K562 (cell line): Measurements from ENCODE around the gene ZNF385D. TPM values are rescaled to one million over a fixed set of nuclear protein-coding genes. Genes with fewer than 3 reads are reported as not detected.

Experiments
- ATAC-seq: fragments of 200-7000 bp; cut with Tn5 transposase; 3 replicates; pipeline ENCODE4 v1.9.1; 2020; ENCODE audit warnings: moderate library complexity
- BruUV-seq: library from RNA; stranded (reverse); fragments of 400-500 nt; replicated peaks from 2 replicates; lab custom pipeline; 2021; lab: Mats Ljungman, UMichigan
- CTCF ChIA-PET: fragments of 300-600 bp; formaldehyde crosslinking; extraction: SDS; loops from one replicate; lab custom pipeline; 2021; ENCODE audit warnings: low intra/inter-chr PET ratio; lab: Yijun Ruan, JAX
- POLR2A ChIA-PET: fragments of 300-600, 350-650 bp; sonication (Branson Sonifier 250); formaldehyde crosslinking; extraction: SDS; loops from one replicate; lab custom pipeline; 2021; ENCODE audit warnings: antibody characterized with exemption, inconsistent platforms; lab: Yijun Ruan, JAX
- DNase-seq, 4 experiments: peaks; one replicate each; pipeline versions ENCODE4 v3.0.0 to v3.0.0-alpha.2; 2011 to 2018; ENCODE audit warnings: low spot score in 3 of 4, mixed read lengths in 3 of 4; ENCODE audit errors: extremely low read depth in 1 of 4
- FAIRE-seq: peaks from 2 replicates; lab custom pipeline; 2011; peaks lifted over from hg19 to GRCh38; lab: Jason Lieb, UNC
- H2AFZ ChIP-seq: 2 replicates; pipeline ENCODE4 v1.6.0; 2011; ENCODE audit warnings: low read depth, low read length, control low read depth, inconsistent platforms
- H3K27ac ChIP-seq: fragments of 200-600 bp; 3 replicates; pipeline ENCODE4 v1.8.0; 2011; ENCODE audit warnings: low read depth, mild to moderate bottlenecking, control low read depth, inconsistent platforms, low read length, moderate library complexity, mixed read lengths; ENCODE audit errors: extremely low read depth
- H3K27me3 ChIP-seq, 2 experiments: fragments of 300-600 bp in 1 of 2; 2 replicates in 1 of 2; 3 replicates in 1 of 2; pipeline versions ENCODE4 v1.6.0 to v1.8.0; 2011; ENCODE audit warnings: inconsistent platforms in 2 of 2, low read length in 2 of 2, mild to moderate bottlenecking in 1 of 2, mixed read lengths in 1 of 2, moderate library complexity in 1 of 2; ENCODE audit not compliant: control insufficient read depth in 2 of 2, insufficient read depth in 2 of 2
- H3K36me3 ChIP-seq: fragments of 300-600 bp; 3 replicates; pipeline ENCODE4 v1.8.0; 2011; ENCODE audit warnings: mild to moderate bottlenecking, low read length, inconsistent platforms; ENCODE audit not compliant: control insufficient read depth, insufficient read depth
- H3K4me1 ChIP-seq, 2 experiments: fragments of 200-600 bp in 1 of 2; replicated peaks in 1 of 2; 2 replicates in 1 of 2; 3 replicates in 1 of 2; pipeline versions ENCODE4 v1.5.1 to v1.8.0; 2011; ENCODE audit warnings: inconsistent platforms in 2 of 2, low read length in 2 of 2, mild to moderate bottlenecking in 1 of 2, mixed read lengths in 1 of 2, moderate library complexity in 1 of 2; ENCODE audit not compliant: control insufficient read depth in 2 of 2, insufficient read depth in 2 of 2
- H3K4me2 ChIP-seq: 2 replicates; pipeline ENCODE4 v1.6.1; 2011; ENCODE audit warnings: low read length, control low read depth, inconsistent platforms, mixed read lengths; ENCODE audit not compliant: insufficient read depth
- H3K4me3 ChIP-seq: fragments of 200-600 bp; sonication (generic), shearing (Covaris generic); 2 replicates; pipeline ENCODE4 v1.5.1; 2016; ENCODE audit warnings: control low read depth, inconsistent platforms
- H3K79me2 ChIP-seq: fragments of 200-600 bp; 3 replicates; pipeline ENCODE4 v1.8.0; 2011; ENCODE audit warnings: low read length, inconsistent platforms; ENCODE audit not compliant: control insufficient read depth, insufficient read depth
- H3K9ac ChIP-seq, 2 experiments: 2 replicates each; pipeline versions ENCODE4 v1.6.0 to v1.6.1; 2011; ENCODE audit warnings: low read depth in 2 of 2, low read length in 2 of 2, control low read depth in 1 of 2, inconsistent platforms in 1 of 2, mild to moderate bottlenecking in 1 of 2, mixed read lengths in 1 of 2; ENCODE audit not compliant: insufficient read depth in 1 of 2
- H3K9me1 ChIP-seq: one replicate; pipeline ENCODE4 v1.6.0; 2011; ENCODE audit warnings: inconsistent platforms, mild to moderate bottlenecking, low read length, moderate library complexity; ENCODE audit not compliant: control insufficient read depth, insufficient read depth
- H3K9me3 ChIP-seq: replicated peaks from 2 replicates; pipeline ENCODE4 v1.5.1; 2011; ENCODE audit warnings: low read depth, low read length, inconsistent platforms; ENCODE audit not compliant: control insufficient read depth, insufficient read depth
- H4K20me1 ChIP-seq: replicated peaks from 2 replicates; pipeline ENCODE4 v1.6.1; 2011; ENCODE audit warnings: low read length, inconsistent platforms, mixed read lengths; ENCODE audit not compliant: control insufficient read depth, insufficient read depth
- CBX1 ChIP-seq: sonication (generic); IDR thresholded peaks from 2 replicates; pipeline ENCODE4 v1.6.1; 2016; ENCODE audit warnings: antibody characterized with exemption, low read depth, mild to moderate bottlenecking
- E2F3 ChIP-seq: fragments of 250-450 bp; sonication (Bioruptor Pico); IDR thresholded peaks from 2 replicates; pipeline ENCODE4 v1.4.0; 2020; ENCODE audit warnings: mild to moderate bottlenecking
- FOSL1 ChIP-seq: fragments of 200-800 bp; sonication (Bioruptor generic); conservative IDR thresholded peaks from 2 replicates; pipeline ENCODE4 v1.6.1; 2016; ENCODE audit warnings: missing genetic modification characterization, missing compliant biosample characterization
- HMG20A ChIP-seq: fragments of 450-650 bp; formaldehyde crosslinking; conservative IDR thresholded peaks from 2 replicates; pipeline ENCODE4 v1.4.0; 2020; ENCODE audit warnings: mild to moderate bottlenecking, mixed read lengths
- MCM3 ChIP-seq: fragments of 450-650 bp; IDR thresholded peaks from 2 replicates; pipeline ENCODE4 v1.6.1; 2016
- NUFIP1 ChIP-seq: fragments of 450-650 bp; IDR thresholded peaks from 2 replicates; pipeline ENCODE4 v1.6.1; 2018; ENCODE audit not compliant: partially characterized antibody
- PRDM10 ChIP-seq: fragments of 450-650 bp; IDR thresholded peaks from 2 replicates; pipeline ENCODE4 v1.6.1; 2018; ENCODE audit not compliant: partially characterized antibody
- PREB ChIP-seq: sonication (generic); formaldehyde crosslinking; IDR thresholded peaks from 2 replicates; pipeline ENCODE4 v1.8.1; 2023; ENCODE audit warnings: mild to moderate bottlenecking, missing genetic modification reagents
- TSC22D4 ChIP-seq: fragments of 450-650 bp; IDR thresholded peaks from 2 replicates; pipeline ENCODE4 v1.6.1; 2016; ENCODE audit warnings: missing genetic modification characterization, missing biosample characterization, control low read depth
- VEZF1 ChIP-seq: fragments of 200-800 bp; sonication (Bioruptor generic); IDR thresholded peaks from 2 replicates; pipeline ENCODE4 v1.6.1; 2017; ENCODE audit warnings: missing genetic modification characterization, missing compliant biosample characterization
- ZBTB2 ChIP-seq: fragments of 450-650 bp; IDR thresholded peaks from 2 replicates; pipeline ENCODE4 v1.6.1; 2016; ENCODE audit warnings: antibody characterized with exemption
- ZNF143 ChIP-seq: sonication (generic); formaldehyde crosslinking; IDR thresholded peaks from 2 replicates; pipeline ENCODE4 v1.9.0; 2022; ENCODE audit warnings: mild to moderate bottlenecking, missing genetic modification reagents
- ZNF316 ChIP-seq: fragments of 450-650 bp; IDR thresholded peaks from 2 replicates; pipeline ENCODE4 v1.6.1; 2016
- WGBS: fragments of 100-300 bp; shearing (Covaris generic); methylation state at CpG from one replicate; pipeline ENCODE4 v1.1.6; 2016; ENCODE audit warnings: low coverage, mixed read lengths; ENCODE audit not compliant: insufficient coverage; ENCODE audit errors: missing lambda C conversion rate; 5-methylcytosine and 5-hydroxymethylcytosine counted together
- in situ Hi-C: fragments of 300-500 bp; cut with MboI; formaldehyde crosslinking; loops from 4 replicates; pipeline ENCODE4 v1.15.0; 2018; ENCODE audit warnings: inconsistent platforms, mixed read lengths
- intact Hi-C: fragments of 100-400 bp; cut with micrococcal nuclease; formaldehyde crosslinking; loops from 2 replicates; pipeline ENCODE4 v1.14.2; 2022
- polyA plus RNA-seq, 8 experiments: library from polyadenylated mRNA; depleted of rRNA in 4 of 8; stranded (reverse) in 5 of 8; unstranded in 3 of 8; fragments of >200 nt; fragmentation: Nextera tagmentation in 2 of 8; fragmentation: Illumina TruSeq in 1 of 8; extraction: Ambion mirVana in 2 of 8; extraction: Trizol in 1 of 8; gene quantifications; 2 replicates each; pipeline versions ENCODE4 v1.2.1 to v1.2.3, GENCODE V29; 2011 to 2014; ENCODE audit warnings: inconsistent platforms in 1 of 8, missing spikeins in 1 of 8
- total RNA-seq, 7 experiments: library from RNA; depleted of rRNA in 6 of 7; stranded (reverse); fragments of >200 nt in 6 of 7; fragmentation: Illumina TruSeq in 2 of 7; extraction: Trizol in 2 of 7; gene quantifications; 2 replicates each; pipeline versions ENCODE4 v1.2.1 to v1.2.3, GENCODE V29; 2011 to 2021; ENCODE audit warnings: low replicate concordance in 1 of 7

The ZNF385D gene
- total and polyA plus RNA-seq, 9 of the 15 experiments (the other 6 are each of a cell fraction or from before 2014, with no cell fraction given) = 0.14 to 1.7 (median 0.51) TPM

GRCh38 chr3:21654662-21655061, 96.3 kb downstream of the ZNF385D start (continued):
- TF ChIP-seq FOSL1 (tag) (no peak), TSC22D4 (no peak), VEZF1 (CRISPR knock-in tag) (no peak), NUFIP1 (no peak)

GRCh38 chr3:21654241-21654640, 96.8 kb downstream of the ZNF385D start:
- POLR2A ChIA-PET = no interaction called here
- no peak for TF ChIP-seq MCM3
- no peak for TF ChIP-seq ZNF316
- TF ChIP-seq ZNF143 (CRISPR knock-in tag) = no peak
- TF ChIP-seq HMG20A (CRISPR knock-in tag) = no peak
- no peak for TF ChIP-seq CBX1
- TF ChIP-seq PREB (CRISPR knock-in tag) = no peak
- TF ChIP-seq ZBTB2 = no peak
- TF ChIP-seq E2F3 (CRISPR knock-in tag) = no peak
- no peak for TF ChIP-seq PRDM10

More at GRCh38 chr3:21654241-21654640, 96.8 kb downstream of the ZNF385D start:
- intact Hi-C loops (no loop called here), in situ Hi-C loops (no loop called here)
- no peak for DNase-seq
- CTCF ChIA-PET = no interaction called here
- no peaks in the 10 kb centered on the region for H3K9me3 ChIP-seq
- no peak overlapping the region for H3K4me2 ChIP-seq
- no peaks in the 10 kb centered on the region for H3K36me3 ChIP-seq
- H3K4me1 ChIP-seq = no peaks in the 10 kb centered on the region
- no peak overlapping the region for H3K27ac ChIP-seq
- H3K27me3 ChIP-seq = no peaks in the 10 kb centered on the region
- FAIRE-seq = no peak
- no peaks in the 10 kb centered on the region for H4K20me1 ChIP-seq
- H3K79me2 ChIP-seq = no peaks in the 10 kb centered on the region
- no peak overlapping the region for H2AFZ ChIP-seq
- ATAC-seq = no peak
- no TSS peak for BruUV-seq
- 18% methylated on average over 5 of the region's 5 CpGs for WGBS
- no peaks in the 10 kb centered on the region for H3K9me1 ChIP-seq
- H3K4me3 ChIP-seq = no peak overlapping the region
- no peak overlapping the region for H3K9ac ChIP-seq
